C4-2B (cell line): ENCODE data around the gene CCDC107.

ENCODE experiments used
- CTCF ChIP-seq: fragments of 450-650 bp; conservative IDR thresholded peaks from 2 replicates; pipeline ENCODE4 v1.5.1; 2017; ENCODE audit warnings: mild to moderate bottlenecking
- ZFX ChIP-seq: fragments of 450-650 bp; IDR thresholded peaks from 2 replicates; pipeline ENCODE4 v1.6.1; 2017

DNA sequence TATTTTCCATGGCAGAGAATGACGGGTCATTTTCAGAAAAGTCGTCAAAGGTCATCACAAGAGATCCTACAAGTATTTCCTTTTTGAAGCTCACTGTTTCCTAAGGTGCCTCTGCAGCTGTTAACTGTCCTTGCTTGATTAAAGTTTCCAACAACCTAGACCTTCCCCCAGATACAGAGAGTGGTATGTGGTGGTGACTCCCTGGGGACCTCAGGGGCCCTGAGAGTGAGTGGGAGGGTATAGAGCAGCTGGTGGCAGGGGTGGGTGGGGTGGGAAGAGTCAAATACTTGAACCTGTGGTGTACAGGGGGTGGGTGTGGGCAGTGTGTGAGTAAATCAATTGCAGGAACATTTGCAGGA is 38.3 kb upstream of the CCDC107 start:
- TF ChIP-seq CTCF (no peak), ZFX (no peak)
